Breast epithelium (tissue), 3 donors: ENCODE results near the gene NTN4.

ENCODE experiments used
- CTCF ChIP-seq, 3 donors: fragments of 450-650 bp; IDR thresholded peaks; one replicate each; pipeline ENCODE4 v1.5.1; 2016 to 2017; ENCODE audit warnings: antibody characterized with exemption in 3 of 3, mild to moderate bottlenecking in 3 of 3, moderate library complexity in 3 of 3
- POLR2A ChIP-seq: fragments of 450-650 bp; IDR thresholded peaks from one replicate; pipeline ENCODE4 v1.6.1; 2016; ENCODE audit warnings: antibody characterized with exemption, mild to moderate bottlenecking, moderate library complexity
- POLR2AphosphoS5 ChIP-seq, 3 donors: sonication (generic); formaldehyde crosslinking; IDR thresholded peaks; one replicate each; pipeline ENCODE4 v1.6.1; 2017; ENCODE audit warnings: antibody characterized with exemption in 3 of 3

- no peak for TF ChIP-seq POLR2A
- no peak for TF ChIP-seq CTCF (IDR thresholded peaks at IDR 0.05)
- no peak for TF ChIP-seq POLR2AphosphoS5 (IDR thresholded peaks at IDR 0.05)
These were observed 60.1 kb downstream of the NTN4 start for GRCh38 chr12:95730457-95730856.
